ENCODE measurements around the gene RCHY1.
"Not testable (repeated sequence)": the region's sequence is repeated elsewhere in the genome, so short reads cannot be mapped to it uniquely, and the experiment has no call there.

DNA sequence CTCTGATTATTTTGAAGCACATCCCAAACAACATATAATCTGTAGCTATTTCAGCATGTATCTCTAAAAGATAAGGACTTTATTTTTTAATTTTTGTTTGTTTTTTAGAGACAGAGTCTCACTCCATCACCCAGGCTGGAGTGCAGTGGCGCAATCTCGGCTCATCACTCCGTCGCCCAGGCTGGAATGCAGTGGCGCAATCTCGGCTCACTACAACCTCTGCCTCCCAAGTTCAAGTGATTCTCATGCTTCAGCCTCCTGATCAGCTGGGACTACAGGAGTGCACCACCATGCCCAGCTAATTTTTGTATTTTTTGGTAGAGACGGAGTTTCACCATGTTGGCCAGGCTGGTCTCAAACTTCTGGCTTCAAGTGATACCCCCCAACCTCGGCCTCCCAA is 30.0 kb upstream of the RCHY1 start:
- TF ChIP-seq, protein P1, sequence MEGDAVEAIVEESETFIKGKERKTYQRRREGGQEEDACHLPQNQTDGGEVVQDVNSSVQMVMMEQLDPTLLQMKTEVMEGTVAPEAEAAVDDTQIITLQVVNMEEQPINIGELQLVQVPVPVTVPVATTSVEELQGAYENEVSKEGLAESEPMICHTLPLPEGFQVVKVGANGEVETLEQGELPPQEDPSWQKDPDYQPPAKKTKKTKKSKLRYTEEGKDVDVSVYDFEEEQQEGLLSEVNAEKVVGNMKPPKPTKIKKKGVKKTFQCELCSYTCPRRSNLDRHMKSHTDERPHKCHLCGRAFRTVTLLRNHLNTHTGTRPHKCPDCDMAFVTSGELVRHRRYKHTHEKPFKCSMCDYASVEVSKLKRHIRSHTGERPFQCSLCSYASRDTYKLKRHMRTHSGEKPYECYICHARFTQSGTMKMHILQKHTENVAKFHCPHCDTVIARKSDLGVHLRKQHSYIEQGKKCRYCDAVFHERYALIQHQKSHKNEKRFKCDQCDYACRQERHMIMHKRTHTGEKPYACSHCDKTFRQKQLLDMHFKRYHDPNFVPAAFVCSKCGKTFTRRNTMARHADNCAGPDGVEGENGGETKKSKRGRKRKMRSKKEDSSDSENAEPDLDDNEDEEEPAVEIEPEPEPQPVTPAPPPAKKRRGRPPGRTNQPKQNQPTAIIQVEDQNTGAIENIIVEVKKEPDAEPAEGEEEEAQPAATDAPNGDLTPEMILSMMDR (IDR thresholded peaks at IDR 0.05): not testable (repeated sequence)
- TF ChIP-seq POLR2A (IDR thresholded peaks at IDR 0.05): not testable (repeated sequence)

All from right lobe of liver (tissue), 4 donors.